Thyroid gland (tissue), 4 donors: ENCODE data around the gene SCN3B. TPM values are rescaled to one million over a fixed set of nuclear protein-coding genes. Genes with fewer than 3 reads are reported as not detected.

Experiments used
- DNase-seq, 2 donors: peaks; one replicate each; pipeline ENCODE4 v3.0.0-alpha.2; 2019
- H3K27ac ChIP-seq, 3 donors: fragments of 200-600 bp; sonication (generic); 1 replicate in 2 of 3; 2 replicates in 1 of 3; pipeline ENCODE4 v1.5.1; 2016 to 2019; ENCODE audit warnings: mild to moderate bottlenecking in 1 of 3, moderate library complexity in 1 of 3
- H3K27me3 ChIP-seq: fragments of 200-600 bp; sonication (generic); one replicate; pipeline ENCODE4 v1.5.1; 2019
- H3K36me3 ChIP-seq, 2 donors: fragments of 200-600 bp; sonication (generic); one replicate each; pipeline ENCODE4 v1.5.1; 2016 to 2019
- H3K4me1 ChIP-seq, 2 donors: fragments of 200-600 bp; sonication (generic); one replicate each; pipeline ENCODE4 v1.5.1; 2017 to 2019
- H3K4me3 ChIP-seq, 3 donors: fragments of 200-600 bp; sonication (generic); replicated peaks in 1 of 3; 1 replicate in 2 of 3; 2 replicates in 1 of 3; pipeline ENCODE4 v1.5.1; 2016; ENCODE audit warnings: mild to moderate bottlenecking in 1 of 3
- H3K9me3 ChIP-seq: fragments of 200-600 bp; sonication (generic); one replicate; pipeline ENCODE4 v1.5.1; 2017
- CTCF ChIP-seq, 6 experiments: fragments of 200-600 bp in 3 of 6; fragments of 450-650 bp in 3 of 6; sonication (generic) in 3 of 6; IDR thresholded peaks; one replicate each; pipeline ENCODE4 v1.5.1; 2016 to 2019; ENCODE audit warnings: antibody characterized with exemption in 6 of 6, mild to moderate bottlenecking in 2 of 6, inconsistent platforms in 1 of 6, moderate library complexity in 1 of 6
- POLR2A ChIP-seq, 2 donors: fragments of 450-650 bp; IDR thresholded peaks; one replicate each; pipeline ENCODE4 v1.6.1; 2017; ENCODE audit warnings: antibody characterized with exemption in 2 of 2, mild to moderate bottlenecking in 2 of 2, moderate library complexity in 1 of 2
- WGBS, 2 donors: methylation state at CpG; one replicate each; pipeline ENCODE4 v1.1.5; 2017; 5-methylcytosine and 5-hydroxymethylcytosine counted together
- intact Hi-C: fragments of 100-400 bp; cut with DNase I; formaldehyde crosslinking; loops from one replicate; pipeline ENCODE4 v1.15.1; 2023
- total RNA-seq, 4 donors: library from RNA; depleted of rRNA; stranded (reverse); fragments of >200 nt; gene quantifications; one replicate each; pipeline ENCODE4 v1.2.3, GENCODE V29; 2016

SCN3B gene
- total RNA-seq, 4 donors from 2014 or later: 6.6 to 15.3 (median 9.6) TPM

DNA sequence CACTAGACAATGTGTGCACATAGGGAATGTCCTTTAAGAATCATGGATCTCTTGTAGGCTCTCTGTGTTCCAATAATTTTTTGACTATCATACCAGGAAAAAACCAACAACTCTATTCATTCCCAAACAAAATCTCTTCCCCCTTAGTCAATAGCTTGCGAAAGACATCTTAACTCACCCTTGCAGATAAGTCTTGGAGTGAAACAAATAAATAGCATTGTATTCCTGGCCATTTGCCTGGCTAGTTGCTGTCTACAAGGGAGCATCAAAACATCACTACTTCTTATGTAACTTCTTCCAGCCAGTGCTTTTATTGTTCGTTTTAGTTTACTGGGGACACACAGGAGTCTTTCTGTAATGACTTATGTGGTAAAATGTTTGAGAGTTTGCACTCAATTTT lies 29.4 kb downstream of the SCN3B start:
- Histone ChIP-seq H3K4me3 (no peak overlapping the region), H3K4me1 (no peaks in the 10 kb centered on the region), H3K27ac (no peak overlapping the region), H3K9me3 (no peaks in the 10 kb centered on the region), H3K36me3 (no peaks in the 10 kb centered on the region), H3K27me3 (no peaks in the 10 kb centered on the region)
- TF ChIP-seq CTCF (IDR thresholded peaks at IDR 0.05) (no peak), POLR2A (IDR thresholded peaks at IDR 0.05) (no peak)
- DNase-seq: no peak
- WGBS, 2 donors: 91 to 95% methylated on average over 2 of the region's 2 CpGs
- intact Hi-C loops: no loop called here

- H3K36me3 ChIP-seq: peaks cover 0 to 6% of the 10 kb centered on the region in 2 donors
These were observed 31.8 kb downstream of the SCN3B start for GRCh38 chr11:123622576-123622975.

DNA sequence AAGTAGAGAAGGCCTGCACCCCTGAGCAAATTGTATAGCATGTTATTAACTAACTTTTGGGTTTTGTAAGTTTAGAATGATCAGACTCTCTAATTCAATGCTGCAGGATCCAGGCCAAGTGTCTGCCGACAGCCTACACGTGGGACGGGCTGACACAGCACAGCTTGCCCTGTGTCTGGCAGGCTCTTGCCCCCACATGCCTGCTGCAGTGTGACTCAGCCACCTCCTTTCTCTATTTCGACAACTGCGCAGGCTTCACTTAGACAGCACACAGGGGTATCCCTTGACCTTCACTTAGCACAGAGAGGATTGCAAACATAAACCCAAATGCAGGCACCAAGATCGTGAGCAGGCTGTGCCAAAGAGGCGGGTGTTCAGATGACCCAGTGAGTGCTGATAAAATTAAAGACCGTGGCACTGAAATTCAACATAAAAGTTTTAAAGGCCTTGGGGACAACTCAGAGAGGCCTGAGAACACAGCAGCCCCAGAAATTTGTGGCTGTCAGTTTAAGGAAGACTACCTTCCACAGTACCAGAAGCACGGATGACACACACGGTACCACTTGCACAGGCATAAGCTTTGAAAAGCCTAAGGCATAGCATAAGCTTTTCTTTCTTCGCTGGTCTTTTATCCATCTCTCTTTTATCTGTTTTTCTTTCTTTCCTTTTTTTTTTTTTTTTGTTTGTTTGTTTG lies 37.8 kb downstream of the SCN3B start:
- TF ChIP-seq POLR2A (IDR thresholded peaks at IDR 0.05) (no peak), CTCF (IDR thresholded peaks at IDR 0.05) (no peak)
- Histone ChIP-seq H3K27ac (no peak overlapping the region), H3K4me3 (no peak overlapping the region), H3K36me3 (peaks cover 8 to 23% of the 10 kb centered on the region in 2 donors), H3K27me3 (no peaks in the 10 kb centered on the region), H3K4me1 (no peaks in the 10 kb centered on the region), H3K9me3 (no peaks in the 10 kb centered on the region)
- intact Hi-C loops: no loop called here
- DNase-seq: no peak
- 88% methylated on average over 11 of the region's 11 CpGs for WGBS, 2 donors

More at GRCh38 chr11:123622576-123622975, 31.8 kb downstream of the SCN3B start:
- no peaks in the 10 kb centered on the region for H3K27me3 ChIP-seq
- DNase-seq: no peak
- H3K4me1 ChIP-seq: no peaks in the 10 kb centered on the region
- 95 to 96% methylated on average over 9 of the region's 9 CpGs for WGBS, 2 donors
- intact Hi-C loops: no loop called here
- H3K9me3 ChIP-seq: no peaks in the 10 kb centered on the region
- H3K4me3 ChIP-seq: no peak overlapping the region
- no peak for TF ChIP-seq CTCF (IDR thresholded peaks at IDR 0.05)
- TF ChIP-seq POLR2A (IDR thresholded peaks at IDR 0.05): no peak
- no peak overlapping the region for H3K27ac ChIP-seq

DNA sequence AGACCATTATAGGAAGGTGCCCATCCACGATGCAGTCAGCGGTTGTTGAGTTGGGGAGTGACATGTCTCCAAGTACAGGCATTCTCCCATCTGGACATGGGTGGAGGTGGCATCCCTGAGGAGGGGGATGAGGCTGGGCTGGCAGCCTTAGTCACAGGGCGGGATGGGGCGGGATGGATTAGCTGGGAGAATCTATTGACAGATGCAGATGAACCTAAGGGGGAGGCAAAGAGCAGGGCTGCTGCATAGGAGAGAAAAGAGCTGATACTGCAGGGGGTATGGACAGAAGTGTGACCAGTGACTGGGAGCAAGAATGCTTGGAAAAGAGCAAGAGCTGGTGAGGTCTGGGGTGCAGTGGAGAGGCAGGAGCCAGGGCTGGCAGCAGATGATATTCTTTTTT lies 42.7 kb downstream of the SCN3B start:
- 93 to 99% methylated on average over 4 of the region's 4 CpGs for WGBS, 2 donors
- TF ChIP-seq CTCF (IDR thresholded peaks at IDR 0.05): no peak
- no peak for TF ChIP-seq POLR2A (IDR thresholded peaks at IDR 0.05)
- H3K9me3 ChIP-seq: no peaks in the 10 kb centered on the region
- DNase-seq: no peak
- H3K4me3 ChIP-seq: no peak overlapping the region
- peaks cover 11 to 17% of the 10 kb centered on the region in 2 donors for H3K36me3 ChIP-seq
- intact Hi-C loops: no loop called here
- no peaks in the 10 kb centered on the region for H3K27me3 ChIP-seq
- H3K4me1 ChIP-seq: no peaks in the 10 kb centered on the region
- H3K27ac ChIP-seq: no peak overlapping the region

- intact Hi-C loops: no loop called here
- no peak overlapping the region for H3K4me3 ChIP-seq
- H3K27me3 ChIP-seq: no peaks in the 10 kb centered on the region
- no peaks in the 10 kb centered on the region for H3K9me3 ChIP-seq
- TF ChIP-seq POLR2A (IDR thresholded peaks at IDR 0.05) (no peak), CTCF (IDR thresholded peaks at IDR 0.05) (no peak)
- peaks cover 8 to 10% of the 10 kb centered on the region in 2 donors for H3K36me3 ChIP-seq
- no peaks in the 10 kb centered on the region for H3K4me1 ChIP-seq
- 96% methylated on average over 8 of the region's 8 CpGs for WGBS, 2 donors
- DNase-seq: no peak
- H3K27ac ChIP-seq: no peak overlapping the region
These were observed 45.5 kb downstream of the SCN3B start for GRCh38 chr11:123608945-123609344.
